HG02642 (cell line): Measurements from ENCODE around the gene CDSN.
"Not testable (repeated sequence)": the region's sequence is repeated elsewhere in the genome, so short reads cannot be mapped to it uniquely, and the experiment has no call there.

Experiments
- ATAC-seq: cut with Tn5 transposase; IDR thresholded peaks from one replicate; pipeline ENCODE4 v1.9.1; 2021; ENCODE audit warnings: mild to moderate bottlenecking; ENCODE audit not compliant: unreplicated experiment, poor library complexity

The CDSN gene

DNA sequence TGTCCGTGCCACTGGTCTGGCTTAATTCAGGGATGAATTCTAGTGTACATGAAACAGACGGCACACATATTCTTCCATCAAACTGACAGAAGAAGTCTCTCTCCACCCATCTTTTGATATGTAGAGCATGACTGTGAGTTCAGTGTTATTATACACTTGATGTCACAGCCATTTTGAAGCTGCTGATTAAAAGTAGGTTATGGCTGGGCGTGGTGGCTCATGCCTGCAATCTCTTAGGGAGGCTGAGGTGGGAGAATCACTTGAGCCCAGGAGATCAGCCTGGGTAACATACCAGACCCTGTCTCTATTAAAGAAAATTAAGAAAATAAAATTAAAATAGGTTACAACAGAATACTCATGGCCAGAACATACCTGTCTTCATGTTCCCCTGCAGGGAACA lies 28.6 kb downstream of the CDSN start:
- no peak for ATAC-seq

DNA sequence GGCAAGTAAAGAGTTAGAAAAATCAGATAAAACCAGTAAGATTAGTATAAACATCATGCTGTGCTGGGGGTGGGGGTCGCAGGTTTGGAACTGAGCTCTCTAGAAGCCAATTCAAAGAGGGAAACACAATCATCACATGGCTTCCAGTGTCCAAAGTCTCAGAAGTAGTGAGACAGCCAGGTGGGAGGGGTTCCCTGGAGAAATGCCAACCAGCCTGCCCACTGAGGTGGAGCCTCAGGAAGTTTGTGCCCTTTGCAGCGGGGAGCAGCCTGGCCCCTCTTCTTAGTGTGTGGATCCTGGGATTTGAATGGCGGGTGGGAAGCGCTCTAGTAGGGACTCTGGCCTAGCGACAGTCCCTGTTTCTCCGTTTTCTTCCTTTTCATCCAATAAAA lies 29.3 kb downstream of the CDSN start:
- no peak for ATAC-seq

GRCh38 chr6:31090275-31090972 lies 29.8 kb downstream of the CDSN start:
- ATAC-seq = no peak

- no peak for ATAC-seq
Observed at GRCh38 chr6:31087494-31088089, 32.7 kb downstream of the CDSN start.

- ATAC-seq = no peak
Observed at GRCh38 chr6:31086788-31087440, 33.3 kb downstream of the CDSN start.

DNA sequence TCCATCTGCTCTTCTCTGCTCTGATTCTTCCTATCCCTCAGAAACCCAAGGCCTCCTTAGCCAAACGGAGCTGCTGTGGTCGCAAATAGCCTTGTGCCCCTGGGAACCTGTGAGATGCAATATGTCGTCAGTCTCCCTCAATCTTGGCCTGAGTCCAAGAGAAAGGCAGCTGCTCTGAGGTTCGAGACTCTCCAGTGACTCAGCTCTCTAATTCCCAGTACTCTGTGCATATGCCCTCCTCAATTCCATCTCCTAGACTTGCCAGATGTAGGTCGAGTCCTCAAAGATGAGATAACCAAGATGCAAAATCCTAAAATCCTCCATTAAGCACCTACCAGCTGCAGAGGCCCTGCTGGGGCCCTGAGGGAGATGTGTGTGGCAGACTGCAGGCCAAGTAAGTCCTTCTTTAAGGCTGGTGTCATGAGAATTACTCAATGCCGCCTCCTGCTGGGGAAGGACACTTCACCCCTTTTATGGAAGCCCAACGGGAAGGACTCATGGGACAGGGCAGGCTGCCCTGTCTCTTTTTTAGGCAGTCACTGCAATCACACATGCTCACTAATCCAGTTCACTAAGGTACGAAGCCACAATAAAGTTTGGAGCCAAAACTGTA lies 36.4 kb downstream of the CDSN start:
- no peak for ATAC-seq

GRCh38 chr6:31081872-31082271 lies 38.4 kb downstream of the CDSN start:
- ATAC-seq = no peak

- ATAC-seq = no peak
Observed at GRCh38 chr6:31079656-31080261, 40.5 kb downstream of the CDSN start.

DNA sequence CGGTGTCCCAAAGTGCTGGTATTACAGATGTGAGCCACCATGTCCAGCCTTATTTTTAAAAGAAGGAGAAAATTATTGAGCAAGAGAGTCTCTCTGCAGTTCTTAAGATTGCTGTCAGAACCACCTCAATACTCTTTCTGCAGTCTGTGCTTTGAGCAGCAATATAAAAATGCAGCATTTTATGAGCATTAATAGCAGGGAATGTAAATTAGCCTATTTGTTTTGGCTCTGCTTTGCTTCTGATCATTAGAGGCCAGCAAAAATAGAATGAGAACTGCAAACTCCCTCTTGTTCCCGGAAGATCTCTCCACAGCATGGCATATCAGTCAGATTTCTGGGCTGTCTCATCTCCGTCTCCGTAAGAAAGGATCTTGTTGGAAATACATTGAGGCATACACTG lies 43.6 kb downstream of the CDSN start:
- no peak for ATAC-seq

DNA sequence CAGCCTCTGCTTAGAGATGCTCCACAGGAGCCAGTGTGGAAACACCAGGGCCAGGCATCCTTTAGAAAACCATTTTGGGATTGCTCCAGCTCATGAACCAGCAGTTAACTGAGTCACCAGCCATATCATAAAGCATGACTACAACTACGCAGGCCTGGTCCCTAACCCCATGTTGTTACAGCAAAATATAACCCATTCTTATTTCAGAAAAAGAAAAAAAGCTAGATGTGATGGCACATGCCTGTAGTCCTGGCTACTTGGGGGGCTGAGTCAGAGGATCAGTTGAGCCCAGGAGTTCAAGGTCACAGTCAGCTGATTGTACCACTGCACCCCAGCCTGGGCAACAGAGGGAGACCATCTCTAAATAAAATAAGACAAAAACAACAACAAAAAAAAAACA lies 44.7 kb downstream of the CDSN start:
- no peak for ATAC-seq

DNA sequence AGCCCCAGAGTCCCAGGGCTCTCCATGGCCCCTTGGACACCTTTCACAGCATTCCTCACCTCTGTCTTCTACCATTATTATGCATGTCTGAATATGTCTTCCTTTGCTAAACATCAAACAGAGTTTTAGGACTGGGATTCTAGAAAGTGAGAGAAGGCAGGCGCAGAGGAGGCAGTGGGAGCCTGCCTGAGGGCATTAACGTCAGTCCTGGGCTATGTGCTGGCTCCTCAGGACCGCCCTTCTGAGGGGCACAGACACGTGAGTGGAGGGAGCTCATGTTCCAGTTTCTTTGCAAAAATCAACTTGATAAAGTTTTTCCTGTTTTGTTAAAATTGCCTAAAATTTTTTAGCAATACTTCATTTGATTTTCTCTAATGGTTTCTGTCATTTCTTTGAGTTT lies 45.8 kb downstream of the CDSN start:
- no peak for ATAC-seq

GRCh38 chr6:31070711-31071197 lies 49.5 kb downstream of the CDSN start:
- ATAC-seq = no peak

GRCh38 chr6:31068669-31069340 lies 51.4 kb downstream of the CDSN start:
- ATAC-seq = no peak

DNA sequence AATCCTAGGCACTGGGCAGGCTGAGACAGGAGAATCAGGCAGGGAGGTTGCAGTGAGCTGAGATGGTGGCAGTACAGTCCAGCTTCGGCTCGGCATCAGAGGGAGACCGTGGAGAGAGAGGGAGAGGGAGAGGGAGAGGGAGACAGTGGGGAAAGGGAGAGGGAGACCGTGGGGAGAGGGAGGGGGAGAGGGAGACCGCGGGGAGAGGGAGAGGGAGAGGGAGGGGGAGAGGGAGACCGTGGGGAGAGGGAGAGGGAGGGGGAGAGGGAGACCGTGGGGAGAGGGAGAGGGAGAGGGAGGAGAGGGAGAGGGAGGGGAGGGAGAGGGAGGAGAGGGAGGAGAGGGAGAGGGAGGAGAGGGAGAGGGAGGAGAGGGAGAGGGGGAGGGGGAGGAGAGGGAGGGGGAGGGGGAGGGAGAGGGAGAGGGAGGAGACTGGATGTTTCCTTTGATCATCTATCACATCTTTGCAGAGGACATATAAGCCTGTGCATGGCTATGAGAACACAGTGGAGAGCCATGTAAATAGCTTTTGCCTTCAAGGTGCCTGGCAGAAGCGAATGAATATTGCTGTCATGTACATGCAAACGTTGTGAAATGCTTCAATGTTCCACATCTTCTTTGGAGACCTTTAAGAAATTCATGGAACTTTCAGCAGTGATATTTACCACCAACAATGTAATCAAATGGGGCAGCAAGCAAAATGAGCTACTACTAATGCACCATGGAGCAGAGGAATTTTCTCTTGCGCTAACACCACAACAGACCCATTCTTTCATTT lies 52.2 kb downstream of the CDSN start:
- not testable (repeated sequence) for ATAC-seq

GRCh38 chr6:31067028-31067427 lies 53.2 kb downstream of the CDSN start:
- not testable (repeated sequence) for ATAC-seq

DNA sequence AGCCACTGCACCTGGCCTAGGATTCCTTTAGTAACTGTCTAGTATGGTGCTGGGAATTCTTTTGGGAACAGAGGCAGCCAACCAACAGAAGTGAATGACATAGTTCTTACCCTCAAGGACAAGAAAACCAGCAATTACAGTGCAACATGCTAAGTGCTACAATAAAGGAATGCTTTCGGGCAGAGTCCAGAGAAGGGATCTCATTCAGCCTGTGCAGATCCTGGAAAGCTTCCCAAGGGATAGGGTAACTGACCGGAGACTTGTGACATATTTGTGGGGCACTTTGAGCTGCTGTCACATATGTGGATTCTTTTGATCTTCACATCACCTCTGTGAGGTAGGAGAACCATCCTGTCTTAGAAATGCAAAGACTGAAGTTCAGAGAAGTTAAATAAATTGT lies 54.7 kb downstream of the CDSN start:
- ATAC-seq = no peak
